Neuron (in vitro differentiated cells): ENCODE data around the gene CA10.

Experiments used
- H2AFZ ChIP-seq: one replicate; pipeline ENCODE4 v1.6.1; 2013; ENCODE audit warnings: low read depth, mild to moderate bottlenecking, inconsistent platforms, low read length, moderate library complexity
- H3K27me3 ChIP-seq: one replicate; pipeline ENCODE4 v1.6.1; 2013; ENCODE audit warnings: low read length; ENCODE audit not compliant: insufficient read depth
- H3K36me3 ChIP-seq: one replicate; pipeline ENCODE4 v1.6.1; 2013; ENCODE audit warnings: low read length; ENCODE audit not compliant: insufficient read depth
- H3K4me1 ChIP-seq: one replicate; pipeline ENCODE4 v1.6.1; 2013; ENCODE audit warnings: low read length; ENCODE audit not compliant: insufficient read depth
- H3K4me3 ChIP-seq: 2 replicates; pipeline ENCODE4 v1.5.1; 2013; ENCODE audit warnings: mild to moderate bottlenecking, low read length, moderate library complexity
- H3K9me3 ChIP-seq: one replicate; pipeline ENCODE4 v1.6.1; 2013; ENCODE audit warnings: low read length

CA10 gene

GRCh38 chr17:51646539-51646938 lies 512.0 kb downstream of the CA10 start:
- Histone ChIP-seq H2AFZ (no peak overlapping the region), H3K27me3 (no peaks in the 10 kb centered on the region), H3K4me1 (no peaks in the 10 kb centered on the region), H3K36me3 (no peaks in the 10 kb centered on the region), H3K9me3 (no peaks in the 10 kb centered on the region), H3K4me3 (no peak overlapping the region)

- H3K4me3 ChIP-seq, result no peak overlapping the region
- H2AFZ ChIP-seq, result no peak overlapping the region
- H3K4me1 ChIP-seq, result no peaks in the 10 kb centered on the region
- no peaks in the 10 kb centered on the region for H3K36me3 ChIP-seq
- H3K9me3 ChIP-seq, result no peaks in the 10 kb centered on the region
- H3K27me3 ChIP-seq, result no peaks in the 10 kb centered on the region
These were observed 513.5 kb downstream of the CA10 start for GRCh38 chr17:51645056-51645455.

GRCh38 chr17:51643702-51644490 lies 514.6 kb downstream of the CA10 start:
- no peak overlapping the region for H2AFZ ChIP-seq
- H3K4me3 ChIP-seq, result no peak overlapping the region
- no peaks in the 10 kb centered on the region for H3K9me3 ChIP-seq
- H3K27me3 ChIP-seq, result no peaks in the 10 kb centered on the region
- H3K36me3 ChIP-seq, result no peaks in the 10 kb centered on the region
- H3K4me1 ChIP-seq, result no peaks in the 10 kb centered on the region

GRCh38 chr17:51642029-51642428 lies 516.5 kb downstream of the CA10 start:
- Histone ChIP-seq H3K4me3 (no peak overlapping the region), H3K36me3 (no peaks in the 10 kb centered on the region), H2AFZ (no peak overlapping the region), H3K4me1 (no peaks in the 10 kb centered on the region), H3K27me3 (no peaks in the 10 kb centered on the region), H3K9me3 (no peaks in the 10 kb centered on the region)

- Histone ChIP-seq H2AFZ (no peak overlapping the region), H3K36me3 (no peaks in the 10 kb centered on the region), H3K4me3 (no peak overlapping the region)
These were observed 518.3 kb downstream of the CA10 start for GRCh38 chr17:51640108-51640622.

GRCh38 chr17:51638971-51639370 lies 519.5 kb downstream of the CA10 start:
- no peaks in the 10 kb centered on the region for H3K4me1 ChIP-seq
- H3K9me3 ChIP-seq, result no peaks in the 10 kb centered on the region
- H3K4me3 ChIP-seq, result no peak overlapping the region
- H3K27me3 ChIP-seq, result no peaks in the 10 kb centered on the region
- no peaks in the 10 kb centered on the region for H3K36me3 ChIP-seq
- no peak overlapping the region for H2AFZ ChIP-seq

More at GRCh38 chr17:51640108-51640622, 518.3 kb downstream of the CA10 start:
- no peaks in the 10 kb centered on the region for H3K9me3 ChIP-seq
- no peaks in the 10 kb centered on the region for H3K4me1 ChIP-seq
- H3K27me3 ChIP-seq, result no peaks in the 10 kb centered on the region

GRCh38 chr17:51636291-51636690 lies 522.2 kb downstream of the CA10 start:
- no peak overlapping the region for H2AFZ ChIP-seq
- H3K4me3 ChIP-seq, result no peak overlapping the region
- H3K36me3 ChIP-seq, result no peaks in the 10 kb centered on the region
- no peaks in the 10 kb centered on the region for H3K27me3 ChIP-seq
- no peaks in the 10 kb centered on the region for H3K4me1 ChIP-seq
- H3K9me3 ChIP-seq, result no peaks in the 10 kb centered on the region

GRCh38 chr17:51630101-51630671 lies 528.3 kb downstream of the CA10 start:
- Histone ChIP-seq H3K36me3 (no peaks in the 10 kb centered on the region), H2AFZ (no peak overlapping the region), H3K9me3 (no peaks in the 10 kb centered on the region), H3K27me3 (no peaks in the 10 kb centered on the region), H3K4me3 (no peak overlapping the region), H3K4me1 (no peaks in the 10 kb centered on the region)

GRCh38 chr17:51629232-51629631 lies 529.3 kb downstream of the CA10 start:
- Histone ChIP-seq H3K27me3 (no peaks in the 10 kb centered on the region), H3K4me3 (no peak overlapping the region), H3K36me3 (no peaks in the 10 kb centered on the region)

GRCh38 chr17:51627779-51628178 lies 530.7 kb downstream of the CA10 start:
- Histone ChIP-seq H3K9me3 (no peaks in the 10 kb centered on the region), H3K27me3 (no peaks in the 10 kb centered on the region), H2AFZ (no peak overlapping the region), H3K36me3 (no peaks in the 10 kb centered on the region), H3K4me1 (no peaks in the 10 kb centered on the region), H3K4me3 (no peak overlapping the region)

More at GRCh38 chr17:51629232-51629631, 529.3 kb downstream of the CA10 start:
- Histone ChIP-seq H3K9me3 (no peaks in the 10 kb centered on the region), H2AFZ (no peak overlapping the region), H3K4me1 (no peaks in the 10 kb centered on the region)

GRCh38 chr17:51618476-51618875 lies 540.0 kb downstream of the CA10 start:
- no peak overlapping the region for H3K4me3 ChIP-seq
- H3K4me1 ChIP-seq, result peaks cover 2% of the 10 kb centered on the region
- H2AFZ ChIP-seq, result no peak overlapping the region
- H3K36me3 ChIP-seq, result no peaks in the 10 kb centered on the region
- H3K27me3 ChIP-seq, result no peaks in the 10 kb centered on the region
- H3K9me3 ChIP-seq, result no peaks in the 10 kb centered on the region

GRCh38 chr17:51617986-51618385 lies 540.5 kb downstream of the CA10 start:
- no peaks in the 10 kb centered on the region for H3K9me3 ChIP-seq
- peaks cover 2% of the 10 kb centered on the region for H3K4me1 ChIP-seq
- H3K36me3 ChIP-seq, result no peaks in the 10 kb centered on the region
- H2AFZ ChIP-seq, result no peak overlapping the region
- no peak overlapping the region for H3K4me3 ChIP-seq
- no peaks in the 10 kb centered on the region for H3K27me3 ChIP-seq

- no peaks in the 10 kb centered on the region for H3K9me3 ChIP-seq
- no peaks in the 10 kb centered on the region for H3K36me3 ChIP-seq
- H3K4me1 ChIP-seq, result peaks cover 2% of the 10 kb centered on the region
- H3K4me3 ChIP-seq, result no peak overlapping the region
- no peak overlapping the region for H2AFZ ChIP-seq
- H3K27me3 ChIP-seq, result no peaks in the 10 kb centered on the region
These were observed 545.3 kb downstream of the CA10 start for GRCh38 chr17:51613255-51613654.
